GM12892 (cell line): Measurements from ENCODE around the gene ALKBH4.
"Not testable (repeated sequence)": the region's sequence is repeated elsewhere in the genome, so short reads cannot be mapped to it uniquely, and the experiment has no call there.

Experiments
- DNase-seq: peaks from one replicate; pipeline ENCODE4 v3.0.0; 2011; ENCODE audit not compliant: insufficient read length
- FAIRE-seq: peaks from 2 replicates; lab custom pipeline; 2011; peaks lifted over from hg19 to GRCh38; lab: Jason Lieb, UNC
- POLR2A ChIP-seq: IDR thresholded peaks from 2 replicates; pipeline ENCODE4 v1.6.1; 2011; ENCODE audit warnings: low read depth, low read length, control low read depth
- POLR2AphosphoS5 ChIP-seq: IDR thresholded peaks from 2 replicates; pipeline ENCODE4 v1.6.1; 2011; ENCODE audit warnings: low read depth, low read length, control low read depth
- TAF1 ChIP-seq: IDR thresholded peaks from 2 replicates; pipeline ENCODE4 v1.6.1; 2011; ENCODE audit warnings: low read depth, mild to moderate bottlenecking, control low read depth, low read length, borderline replicate concordance

The ALKBH4 gene

GRCh38 chr7:102479982-102480637 is 15.4 kb upstream of the ALKBH4 start:
- FAIRE-seq = not testable (repeated sequence)

GRCh38 chr7:102479209-102479584 is 14.5 kb upstream of the ALKBH4 start:
- FAIRE-seq, DNase-seq: not testable (repeated sequence)

More at GRCh38 chr7:102479982-102480637, 15.4 kb upstream of the ALKBH4 start:
- DNase-seq = not testable (repeated sequence)

- 0 out of 2 replicates have a peak, but pooled peaks have one; percentile 25 for TF ChIP-seq TAF1
- DNase-seq, FAIRE-seq: not testable (repeated sequence)
Observed at GRCh38 chr7:102478314-102479208, 13.9 kb upstream of the ALKBH4 start, which contains the start of gene POLR2J. POLR2J (minus strand) TSS chr7:102478922; CDS start chr7:102478860, 62 bp downstream.

GRCh38 chr7:102474736-102475435 is 10.2 kb upstream of the ALKBH4 start:
- not testable (repeated sequence) for FAIRE-seq, DNase-seq

- DNase-seq, FAIRE-seq: not testable (repeated sequence)
Observed at GRCh38 chr7:102474116-102474515, 9.5 kb upstream of the ALKBH4 start.

GRCh38 chr7:102473271-102473991 is 8.8 kb upstream of the ALKBH4 start:
- DNase-seq = no peak
- no peak for TF ChIP-seq TAF1
- no peak for TF ChIP-seq POLR2AphosphoS5
- FAIRE-seq = no peak

- TF ChIP-seq POLR2AphosphoS5 = no peak; the same call in 1 of the 2 replicates
- no peak for TF ChIP-seq POLR2A
- no peak for TF ChIP-seq TAF1
- FAIRE-seq (no peak), DNase-seq (no peak)
Observed at GRCh38 chr7:102472126-102473041, 7.7 kb upstream of the ALKBH4 start.

GRCh38 chr7:102471791-102472125 is 7.1 kb upstream of the ALKBH4 start:
- FAIRE-seq = no peak
- TF ChIP-seq POLR2A = no peak
- TF ChIP-seq POLR2AphosphoS5 = 0 out of 2 replicates have a peak, but pooled peaks have one; percentile 35
- DNase-seq = no peak

- DNase-seq (no peak), FAIRE-seq (no peak)
- TF ChIP-seq POLR2AphosphoS5 (no peak), TAF1 (no peak), POLR2A (no peak)
Observed at GRCh38 chr7:102469972-102470825, 5.5 kb upstream of the ALKBH4 start.

- no peak for FAIRE-seq
- TF ChIP-seq TAF1 (no peak), POLR2AphosphoS5 (no peak), POLR2A (no peak)
- DNase-seq = no peak
Observed at GRCh38 chr7:102469351-102469971, 4.8 kb upstream of the ALKBH4 start.
